ENCODE results near the gene TAX1BP1. TPM values are rescaled to one million over a fixed set of nuclear protein-coding genes. Genes with fewer than 3 reads are reported as not detected.

Gene TAX1BP1
- polyA plus RNA-seq, 1 donor (not counting 4 experiments of a cell fraction or from before 2014, with no cell fraction given): 102 TPM

DNA sequence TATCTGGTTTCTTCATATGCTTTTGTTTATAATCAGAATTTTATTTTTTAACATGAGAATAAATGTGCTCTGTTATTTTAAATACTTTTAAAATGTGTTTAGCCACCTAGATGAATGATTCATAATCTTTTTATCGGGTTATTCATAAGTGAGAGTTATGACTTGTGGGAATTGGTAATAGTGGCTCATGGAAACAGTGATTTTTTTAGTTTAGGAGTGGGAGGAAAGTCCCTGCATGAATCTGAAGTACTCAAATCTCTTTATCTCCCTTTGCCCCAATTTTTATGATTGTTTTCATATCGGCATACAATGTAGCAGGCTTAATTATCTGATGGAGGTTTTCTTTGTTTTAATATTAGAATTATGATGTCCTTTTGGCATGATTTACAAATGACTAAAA is 42.9 kb downstream of the TAX1BP1 start:
- Histone ChIP-seq H3K9me1 (ENCODE audit: control insufficient read depth, extremely low read depth, insufficient read depth, low read length) (no peaks in the 10 kb centered on the region), H3K79me2 (ENCODE audit: control insufficient read depth, insufficient read depth, low read length) (no peaks in the 10 kb centered on the region), H3K4me3 (ENCODE audit: control insufficient read depth in 2 of 3, extremely low read depth in 1 of 3, insufficient read depth in 2 of 3, low read depth in 1 of 3, low read length in 3 of 3) (no peak overlapping the region), H3K4me2 (ENCODE audit: control insufficient read depth, extremely low read depth, insufficient read depth, low read depth, low read length) (no peak overlapping the region), H3K27ac (ENCODE audit: control insufficient read depth, insufficient read depth, low read length) (no peak overlapping the region), H3K27me3 (ENCODE audit: control insufficient read depth, extremely low read depth, insufficient read depth, low read length) (no peaks in the 10 kb centered on the region), H3K4me1 (ENCODE audit: control insufficient read depth, extremely low read depth, insufficient read depth, low read length) (no peaks in the 10 kb centered on the region), H2AFZ (ENCODE audit: control insufficient read depth, low read length) (no peak overlapping the region), H3K9ac (ENCODE audit: control insufficient read depth, extremely low read depth, insufficient read depth, low read length) (no peak overlapping the region), H4K20me1 (ENCODE audit: control insufficient read depth, extremely low read depth, insufficient read depth, low read length) (no peaks in the 10 kb centered on the region), H3K9me3 (ENCODE audit: control insufficient read depth, low read depth, low read length) (no peaks in the 10 kb centered on the region), H3K36me3 (ENCODE audit: control insufficient read depth in 2 of 2, extremely low read depth in 1 of 2, insufficient read depth in 2 of 2, low read length in 2 of 2) (peaks cover 4 to 5% of the 10 kb centered on the region in 2 experiments)
- dilution Hi-C loops (cut with MboI; ENCODE audit: extremely low pct_ligation_motif_present, low sequenced_read_pairs): no loop called here
- DNase-seq (ENCODE audit: low read depth, low spot score) (no peak), FAIRE-seq (no peak)
- no peak for TF ChIP-seq EZH2 (IDR thresholded peaks at IDR 0.05; ENCODE audit: low read length)
- TF ChIP-seq, protein P1, sequence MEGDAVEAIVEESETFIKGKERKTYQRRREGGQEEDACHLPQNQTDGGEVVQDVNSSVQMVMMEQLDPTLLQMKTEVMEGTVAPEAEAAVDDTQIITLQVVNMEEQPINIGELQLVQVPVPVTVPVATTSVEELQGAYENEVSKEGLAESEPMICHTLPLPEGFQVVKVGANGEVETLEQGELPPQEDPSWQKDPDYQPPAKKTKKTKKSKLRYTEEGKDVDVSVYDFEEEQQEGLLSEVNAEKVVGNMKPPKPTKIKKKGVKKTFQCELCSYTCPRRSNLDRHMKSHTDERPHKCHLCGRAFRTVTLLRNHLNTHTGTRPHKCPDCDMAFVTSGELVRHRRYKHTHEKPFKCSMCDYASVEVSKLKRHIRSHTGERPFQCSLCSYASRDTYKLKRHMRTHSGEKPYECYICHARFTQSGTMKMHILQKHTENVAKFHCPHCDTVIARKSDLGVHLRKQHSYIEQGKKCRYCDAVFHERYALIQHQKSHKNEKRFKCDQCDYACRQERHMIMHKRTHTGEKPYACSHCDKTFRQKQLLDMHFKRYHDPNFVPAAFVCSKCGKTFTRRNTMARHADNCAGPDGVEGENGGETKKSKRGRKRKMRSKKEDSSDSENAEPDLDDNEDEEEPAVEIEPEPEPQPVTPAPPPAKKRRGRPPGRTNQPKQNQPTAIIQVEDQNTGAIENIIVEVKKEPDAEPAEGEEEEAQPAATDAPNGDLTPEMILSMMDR (optimal IDR thresholded peaks at IDR 0.05 in 1 of 3, IDR thresholded peaks at IDR 0.05 in 1 of 3, conservative IDR thresholded peaks at IDR 0.05 in 1 of 3; ENCODE audit: extremely low read depth in 1 of 3, insufficient read depth in 2 of 3, low read length in 3 of 3): no peak

DNA sequence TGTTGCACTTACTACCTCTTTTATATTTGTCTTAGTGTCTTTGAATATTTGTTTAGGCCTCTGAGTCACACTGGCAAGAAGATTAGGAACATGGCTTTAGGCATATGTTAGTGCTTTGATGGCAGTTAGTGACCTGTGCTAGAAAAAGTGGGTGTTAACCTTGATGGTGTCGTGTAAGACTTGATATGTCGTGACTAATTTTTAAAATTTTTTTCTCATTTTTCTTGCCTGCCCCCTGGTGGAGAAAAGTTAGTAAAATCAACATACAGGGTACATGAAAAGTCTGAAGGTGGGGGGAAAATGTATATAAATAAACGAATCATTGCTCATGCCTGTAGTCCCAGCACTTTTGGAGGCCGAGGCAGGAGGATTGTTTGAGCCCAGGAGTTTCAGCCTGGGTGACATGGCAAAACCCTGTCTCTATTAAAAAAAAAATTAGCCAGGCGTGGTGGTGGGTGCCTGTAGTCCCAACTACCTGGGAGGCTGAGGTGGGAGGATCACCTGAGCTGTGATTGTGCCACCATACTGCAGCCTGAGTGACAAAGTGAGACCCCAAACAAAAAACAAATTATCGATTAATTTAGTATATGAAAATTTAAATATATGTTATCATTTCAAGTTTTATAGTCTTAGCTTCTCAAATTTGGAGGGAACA is 44.6 kb downstream of the TAX1BP1 start:
- peaks cover 4 to 14% of the 10 kb centered on the region in 2 experiments for H3K36me3 ChIP-seq (ENCODE audit: control insufficient read depth in 2 of 2, extremely low read depth in 1 of 2, insufficient read depth in 2 of 2, low read length in 2 of 2)
- H3K27ac ChIP-seq (ENCODE audit: control insufficient read depth, insufficient read depth, low read length): no peak overlapping the region
- no peaks in the 10 kb centered on the region for H3K79me2 ChIP-seq (ENCODE audit: control insufficient read depth, insufficient read depth, low read length)
- H2AFZ ChIP-seq (ENCODE audit: control insufficient read depth, low read length): no peak overlapping the region
- no peak overlapping the region for H3K4me2 ChIP-seq (ENCODE audit: control insufficient read depth, extremely low read depth, insufficient read depth, low read depth, low read length)
- H3K27me3 ChIP-seq (ENCODE audit: control insufficient read depth, extremely low read depth, insufficient read depth, low read length): no peaks in the 10 kb centered on the region
- DNase-seq (ENCODE audit: low read depth, low spot score) (peak; percentile 36), FAIRE-seq (peak; percentile 41)
- H3K9me3 ChIP-seq (ENCODE audit: control insufficient read depth, low read depth, low read length): no peaks in the 10 kb centered on the region
- dilution Hi-C loops (cut with MboI; ENCODE audit: extremely low pct_ligation_motif_present, low sequenced_read_pairs): no loop called here
- H3K9me1 ChIP-seq (ENCODE audit: control insufficient read depth, extremely low read depth, insufficient read depth, low read length): no peaks in the 10 kb centered on the region
- H3K4me1 ChIP-seq (ENCODE audit: control insufficient read depth, extremely low read depth, insufficient read depth, low read length): no peaks in the 10 kb centered on the region
- TF ChIP-seq EZH2 (IDR thresholded peaks at IDR 0.05; ENCODE audit: low read length): no peak
- TF ChIP-seq, protein P1 (optimal IDR thresholded peaks at IDR 0.05 in 1 of 3, IDR thresholded peaks at IDR 0.05 in 1 of 3, conservative IDR thresholded peaks at IDR 0.05 in 1 of 3; ENCODE audit: extremely low read depth in 1 of 3, insufficient read depth in 2 of 3, low read length in 3 of 3): peak in 2 of 3 experiments; percentile 40 to 48
- no peaks in the 10 kb centered on the region for H4K20me1 ChIP-seq (ENCODE audit: control insufficient read depth, extremely low read depth, insufficient read depth, low read length)
- H3K4me3 ChIP-seq (ENCODE audit: control insufficient read depth in 2 of 3, extremely low read depth in 1 of 3, insufficient read depth in 2 of 3, low read depth in 1 of 3, low read length in 3 of 3): no peak overlapping the region
- H3K9ac ChIP-seq (ENCODE audit: control insufficient read depth, extremely low read depth, insufficient read depth, low read length): no peak overlapping the region
